CD8-positive, alpha-beta memory T cell (primary cell): Measurements from ENCODE around the gene ACTR5. TPM values are rescaled to one million over a fixed set of nuclear protein-coding genes. Genes with fewer than 3 reads are reported as not detected.
A peak's percentile ranks its signal among the peaks of the same experiment; 100 is the strongest.

Experiments used
- CTCF ChIA-PET: fragments of 350-600 bp; sonication (Branson Sonifier 250); formaldehyde crosslinking; loops from one replicate; lab custom pipeline; 2021; ENCODE audit warnings: antibody characterized with exemption; lab: Charles Lee
- POLR2A ChIA-PET: fragments of 350-600 bp; sonication (Branson Sonifier 250); formaldehyde crosslinking; loops from one replicate; lab custom pipeline; 2021; ENCODE audit warnings: antibody characterized with exemption; lab: Charles Lee
- DNase-seq, 5 donors: peaks; one replicate each; pipeline versions ENCODE4 v3.0.0 to v3.0.0-alpha.2; 2020 to 2022; ENCODE audit warnings: mixed read lengths in 1 of 5
- H3K27ac ChIP-seq: one replicate; pipeline ENCODE4 v1.7.0; 2013; ENCODE audit warnings: low read depth, mild to moderate bottlenecking, low read length, moderate library complexity
- H3K27me3 ChIP-seq: 2 replicates; pipeline ENCODE4 v1.7.0; 2013; ENCODE audit warnings: low read length, mild to moderate bottlenecking; ENCODE audit not compliant: insufficient read depth, poor library complexity, severe bottlenecking
- H3K36me3 ChIP-seq: 2 replicates; pipeline ENCODE4 v1.7.0; 2013; ENCODE audit warnings: mild to moderate bottlenecking, low read length, moderate library complexity; ENCODE audit not compliant: insufficient read depth
- H3K4me1 ChIP-seq: 2 replicates; pipeline ENCODE4 v1.7.0; 2013; ENCODE audit warnings: mild to moderate bottlenecking, low read length, moderate library complexity; ENCODE audit not compliant: insufficient read depth
- H3K4me3 ChIP-seq: 2 replicates; pipeline ENCODE4 v1.7.0; 2013; ENCODE audit warnings: mild to moderate bottlenecking, low read length
- H3K9me3 ChIP-seq: 2 replicates; pipeline ENCODE4 v1.7.0; 2013; ENCODE audit warnings: mild to moderate bottlenecking, low read length
- H3K27ac Mint-ChIP-seq, 8 donors: one replicate each; pipeline ENCODE4 v1.8.0; 2020 to 2021; ENCODE audit warnings: mixed read lengths in 8 of 8, mild to moderate bottlenecking in 6 of 8, inconsistent platforms in 3 of 8, moderate library complexity in 3 of 8
- H3K27me3 Mint-ChIP-seq, 2 donors: one replicate each; pipeline ENCODE4 v1.8.0; 2020 to 2021; ENCODE audit warnings: mixed read lengths in 2 of 2, mild to moderate bottlenecking in 1 of 2, moderate library complexity in 1 of 2
- H3K36me3 Mint-ChIP-seq, 3 donors: one replicate each; pipeline ENCODE4 v1.8.0; 2020 to 2021; ENCODE audit warnings: mixed read lengths in 3 of 3, inconsistent platforms in 1 of 3, mild to moderate bottlenecking in 1 of 3
- H3K4me1 Mint-ChIP-seq, 3 donors: one replicate each; pipeline ENCODE4 v1.8.0; 2020 to 2021; ENCODE audit warnings: mixed read lengths in 3 of 3, inconsistent platforms in 1 of 3, mild to moderate bottlenecking in 1 of 3
- H3K4me3 Mint-ChIP-seq, 7 donors: one replicate each; pipeline ENCODE4 v1.8.0; 2020 to 2021; ENCODE audit warnings: mixed read lengths in 7 of 7, mild to moderate bottlenecking in 6 of 7, moderate library complexity in 4 of 7, inconsistent platforms in 2 of 7
- H3K9me3 Mint-ChIP-seq, 5 donors: one replicate each; pipeline ENCODE4 v1.8.0; 2020 to 2022; ENCODE audit warnings: mixed read lengths in 5 of 5, mild to moderate bottlenecking in 3 of 5, moderate library complexity in 2 of 5, inconsistent platforms in 1 of 5
- polyA plus RNA-seq: library from polyadenylated mRNA; unstranded; fragments of 300-500 nt; fragmentation: Illumina TruSeq; gene quantifications from one replicate; pipeline ENCODE4 v1.2.3, GENCODE V29; 2021
- total RNA-seq, 2 experiments: library from RNA; stranded (reverse); gene quantifications; one replicate each; pipeline ENCODE4 v1.2.3, GENCODE V29; 2021

ACTR5 gene
- total RNA-seq = 10 to 100 TPM; 12.2 to 12.6 TPM
- polyA plus RNA-seq = 9.5 TPM

DNA sequence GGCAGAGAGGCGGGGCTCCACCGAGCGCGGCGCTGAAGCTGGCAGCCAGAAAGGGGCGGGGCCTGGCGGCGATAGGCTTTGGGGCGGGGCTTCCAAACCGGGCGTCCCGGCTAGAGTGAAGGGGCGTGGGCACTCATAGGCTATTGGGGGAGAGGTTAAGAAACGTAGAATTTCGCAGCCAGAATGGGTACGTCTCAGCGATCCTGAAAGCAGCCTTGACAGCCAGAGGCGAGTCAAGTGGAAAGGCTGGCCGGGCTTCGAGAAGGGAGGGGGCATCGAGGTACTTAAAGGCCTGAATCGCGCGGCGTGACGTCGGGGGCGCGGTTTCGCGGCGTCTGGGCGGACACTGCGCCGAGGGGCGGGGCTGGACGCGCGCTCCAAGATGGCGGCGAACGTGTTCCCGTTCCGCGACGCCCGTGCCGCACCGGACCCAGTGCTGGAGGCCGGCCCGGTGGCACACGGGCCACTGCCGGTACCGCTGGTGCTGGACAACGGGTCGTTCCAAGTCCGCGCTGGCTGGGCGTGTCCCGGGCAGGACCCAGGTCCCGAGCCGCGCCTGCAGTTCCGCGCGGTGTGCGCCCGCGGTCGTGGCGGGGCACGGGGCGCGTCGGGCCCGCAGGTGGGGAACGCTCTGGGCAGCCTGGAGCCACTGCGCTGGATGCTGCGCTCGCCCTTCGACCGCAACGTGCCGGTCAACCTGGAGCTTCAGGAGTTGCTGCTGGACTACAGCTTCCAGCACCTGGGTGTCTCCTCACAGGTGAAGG, at the start of gene ACTR5:
ACTR5 (plus strand) TSS at position 364 of the 764 bp plus-strand sequence; CDS start at position 383, 19 bp downstream.
- POLR2A ChIA-PET = interaction anchor here (0.7 to 1.7 kb wide), 5 partner anchors 57 to 214 kb away, joined by 3 to 6 read pairs (median 5); partner anchors contain the start of genes DHX35 and PPP1R16B
- H3K9me3 ChIP-seq = no peaks in the 10 kb centered on the region
- Mint-ChIP-seq H3K36me3 (peaks cover 0 to 34% (median 3%) of the 10 kb centered on the region in 3 donors), H3K9me3 (no peaks in the 10 kb centered on the region), H3K27ac (peak within 1 kb of the TSS; percentile 95 to 100 (median 99)), H3K4me3 (peak within 1 kb of the TSS; percentile 94 to 99 (median 96)), H3K27me3 (peaks cover 0 to 6% of the 10 kb centered on the region in 2 donors), H3K4me1 (peaks cover 18 to 35% (median 28%) of the 10 kb centered on the region in 3 donors)
- H3K36me3 ChIP-seq = peaks cover 8% of the 10 kb centered on the region
- peaks cover 19% of the 10 kb centered on the region for H3K4me1 ChIP-seq
- H3K4me3 ChIP-seq = peak within 1 kb of the TSS; percentile 81
- CTCF ChIA-PET = interaction anchor here (1.3 to 2.1 kb wide), 4 partner anchors 12 to 147 kb away, joined by 3 to 5 read pairs (median 4); no protein-coding TSS in a partner anchor
- peak within 1 kb of the TSS; percentile 84 for H3K27ac ChIP-seq
- H3K27me3 ChIP-seq = peaks cover 3% of the 10 kb centered on the region
- DNase-seq = peak; percentile 96 to 98 (median 97)

DNA sequence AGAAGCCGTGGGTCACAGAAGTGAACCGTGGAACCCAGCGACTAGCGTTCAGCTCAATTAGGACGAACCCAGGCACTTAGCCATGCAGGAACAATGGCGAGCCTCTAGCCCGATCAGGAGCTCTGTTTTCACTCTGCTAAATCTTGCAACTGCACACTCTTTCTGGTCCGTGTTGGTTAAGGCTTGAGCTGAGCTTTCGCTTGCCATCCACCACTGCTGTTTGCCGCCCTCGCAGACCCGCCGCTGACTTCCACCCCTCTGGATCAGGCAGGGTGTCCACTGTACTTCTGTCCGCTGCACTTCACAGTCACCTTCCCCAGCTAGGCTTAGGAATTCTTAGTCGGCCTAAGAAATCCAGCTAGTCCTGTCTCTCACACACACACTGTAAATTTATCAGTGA, 49.7 kb upstream of the ACTR5 start:
- Histone ChIP-seq H3K36me3 (no peaks in the 10 kb centered on the region), H3K4me3 (no peak overlapping the region), H3K27me3 (peaks cover 13% of the 10 kb centered on the region), H3K27ac (no peak overlapping the region), H3K4me1 (no peaks in the 10 kb centered on the region), H3K9me3 (no peaks in the 10 kb centered on the region)
- H3K4me3 Mint-ChIP-seq = no peak overlapping the region
- peaks cover 0 to 4% (median 0%) of the 10 kb centered on the region in 5 donors for H3K9me3 Mint-ChIP-seq
- H3K27ac Mint-ChIP-seq = no peak overlapping the region
- H3K36me3 Mint-ChIP-seq = no peaks in the 10 kb centered on the region
- no peak for DNase-seq
- H3K4me1 Mint-ChIP-seq = no peaks in the 10 kb centered on the region
- ChIA-PET CTCF (interaction anchor here (1.1 kb wide), 1 partner anchor 10 kb away, joined by 3 read pairs; no protein-coding TSS in a partner anchor), POLR2A (no interaction called here)
- peaks cover 26 to 37% of the 10 kb centered on the region in 2 donors for H3K27me3 Mint-ChIP-seq

DNA sequence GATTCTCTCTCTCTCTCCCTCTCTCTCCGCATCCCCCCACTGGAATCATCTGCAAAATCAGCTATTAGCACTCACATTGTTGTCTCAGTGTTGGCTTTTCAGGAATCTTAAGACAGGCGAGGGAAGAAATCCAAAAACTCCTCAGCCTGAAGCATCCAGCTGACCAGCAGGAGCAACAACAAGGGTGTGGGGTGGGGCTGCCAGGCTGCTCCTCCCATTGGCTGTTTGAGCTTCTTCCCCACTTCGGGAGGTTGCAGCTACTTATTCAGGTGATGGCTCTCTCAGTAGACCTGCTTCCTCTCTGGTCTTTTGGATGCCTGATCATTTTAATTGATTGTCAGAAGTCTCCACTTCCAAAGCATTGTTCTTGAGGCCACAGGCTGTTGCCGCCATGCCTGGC, 48.1 kb upstream of the ACTR5 start:
- peaks cover 13% of the 10 kb centered on the region for H3K27me3 ChIP-seq
- H3K4me3 Mint-ChIP-seq = no peak overlapping the region
- no peaks in the 10 kb centered on the region for H3K9me3 ChIP-seq
- no peaks in the 10 kb centered on the region for H3K4me1 ChIP-seq
- ChIA-PET POLR2A (no interaction called here), CTCF (no interaction called here)
- H3K4me1 Mint-ChIP-seq = no peaks in the 10 kb centered on the region
- H3K36me3 ChIP-seq = no peaks in the 10 kb centered on the region
- no peak for DNase-seq
- H3K27ac ChIP-seq = no peak overlapping the region
- no peaks in the 10 kb centered on the region for H3K36me3 Mint-ChIP-seq
- H3K4me3 ChIP-seq = no peak overlapping the region
- no peak overlapping the region for H3K27ac Mint-ChIP-seq
- H3K9me3 Mint-ChIP-seq = peaks cover 0 to 2% (median 0%) of the 10 kb centered on the region in 5 donors
- peaks cover 22 to 44% of the 10 kb centered on the region in 2 donors for H3K27me3 Mint-ChIP-seq

DNA sequence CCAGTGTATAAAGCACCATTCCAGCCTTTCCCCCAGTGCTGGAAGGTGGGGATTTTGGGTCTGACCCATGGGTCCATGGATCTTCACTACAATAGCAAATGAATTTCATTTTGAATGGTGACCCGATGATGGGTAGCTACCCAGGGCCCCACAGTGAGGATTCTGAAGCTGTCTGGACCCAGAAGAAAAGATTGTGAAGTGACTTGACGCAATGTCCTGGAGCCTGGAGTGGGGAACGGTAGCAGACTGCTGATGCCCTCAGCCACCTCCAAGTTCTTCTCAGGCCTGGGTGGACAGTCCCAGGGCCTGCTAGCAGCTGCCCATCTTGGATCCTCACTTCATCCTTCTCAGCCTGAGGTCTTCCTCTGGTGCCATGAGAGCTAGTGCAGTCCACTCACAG, 47.3 kb upstream of the ACTR5 start:
- no peak for DNase-seq
- Mint-ChIP-seq H3K27ac (no peak overlapping the region), H3K4me1 (no peaks in the 10 kb centered on the region), H3K4me3 (no peak overlapping the region), H3K9me3 (peaks cover 0 to 2% (median 0%) of the 10 kb centered on the region in 5 donors), H3K27me3 (peaks cover 22 to 44% of the 10 kb centered on the region in 2 donors), H3K36me3 (no peaks in the 10 kb centered on the region)
- no peaks in the 10 kb centered on the region for H3K9me3 ChIP-seq
- H3K4me3 ChIP-seq = no peak overlapping the region
- H3K36me3 ChIP-seq = no peaks in the 10 kb centered on the region
- H3K4me1 ChIP-seq = no peaks in the 10 kb centered on the region
- ChIA-PET CTCF (no interaction called here), POLR2A (no interaction called here)
- H3K27me3 ChIP-seq = peaks cover 13% of the 10 kb centered on the region
- no peak overlapping the region for H3K27ac ChIP-seq

DNA sequence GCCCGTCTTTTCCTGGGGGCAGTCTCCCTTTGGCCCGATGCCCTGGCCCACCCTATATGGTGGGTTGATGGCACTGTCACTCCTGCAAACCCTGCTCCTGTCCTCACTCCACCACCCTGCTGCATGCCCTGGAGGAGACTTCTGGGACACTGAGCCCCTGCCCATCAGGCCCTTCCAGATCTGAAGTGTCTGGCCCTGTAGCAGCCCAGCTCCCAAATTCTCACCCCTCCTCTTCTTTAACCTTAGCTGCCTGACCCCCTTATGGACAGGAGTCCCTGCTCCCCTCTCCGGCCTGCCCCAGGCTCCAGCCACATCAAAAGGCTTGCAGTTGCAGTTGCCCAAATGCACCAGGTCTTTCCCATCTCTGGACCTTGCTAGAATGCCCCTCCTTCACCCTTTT, 44.7 kb upstream of the ACTR5 start:
- no peaks in the 10 kb centered on the region for H3K36me3 ChIP-seq
- Mint-ChIP-seq H3K36me3 (no peaks in the 10 kb centered on the region), H3K4me3 (no peak overlapping the region), H3K9me3 (peaks cover 0 to 2% (median 0%) of the 10 kb centered on the region in 5 donors), H3K4me1 (no peaks in the 10 kb centered on the region), H3K27ac (no peak overlapping the region), H3K27me3 (peaks cover 25 to 56% of the 10 kb centered on the region in 2 donors)
- peaks cover 8% of the 10 kb centered on the region for H3K27me3 ChIP-seq
- H3K4me3 ChIP-seq = no peak overlapping the region
- POLR2A ChIA-PET = no interaction called here
- no peak overlapping the region for H3K27ac ChIP-seq
- no peak for DNase-seq
- CTCF ChIA-PET = no interaction called here
- no peaks in the 10 kb centered on the region for H3K4me1 ChIP-seq
- no peaks in the 10 kb centered on the region for H3K9me3 ChIP-seq

DNA sequence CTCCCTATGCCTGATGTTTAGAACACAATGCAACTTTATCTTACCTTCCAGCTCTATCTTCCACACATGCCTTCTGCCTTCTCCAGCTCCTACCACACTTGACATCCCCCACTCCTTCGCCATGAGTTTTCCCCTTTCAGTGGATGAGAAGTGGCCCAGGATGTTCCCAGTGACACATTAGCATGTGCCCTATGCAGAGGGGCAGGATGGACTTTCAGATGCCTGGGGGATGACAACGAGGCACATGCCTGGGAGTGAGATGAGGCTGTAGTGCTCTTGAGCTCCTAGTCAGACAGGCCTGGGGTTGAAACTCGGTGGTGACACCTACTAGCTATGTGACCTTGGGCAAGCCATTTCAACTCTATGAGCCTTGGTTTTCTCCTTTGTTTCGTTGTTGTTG, 44.1 kb upstream of the ACTR5 start:
- Mint-ChIP-seq H3K4me1 (no peaks in the 10 kb centered on the region), H3K27me3 (peaks cover 25 to 61% of the 10 kb centered on the region in 2 donors), H3K9me3 (peaks cover 0 to 2% (median 0%) of the 10 kb centered on the region in 5 donors), H3K4me3 (no peak overlapping the region), H3K36me3 (no peaks in the 10 kb centered on the region), H3K27ac (no peak overlapping the region)
- ChIA-PET CTCF (no interaction called here), POLR2A (no interaction called here)
- H3K36me3 ChIP-seq = no peaks in the 10 kb centered on the region
- H3K27ac ChIP-seq = no peak overlapping the region
- no peaks in the 10 kb centered on the region for H3K9me3 ChIP-seq
- peaks cover 8% of the 10 kb centered on the region for H3K27me3 ChIP-seq
- H3K4me1 ChIP-seq = no peaks in the 10 kb centered on the region
- no peak overlapping the region for H3K4me3 ChIP-seq
- DNase-seq = no peak

DNA sequence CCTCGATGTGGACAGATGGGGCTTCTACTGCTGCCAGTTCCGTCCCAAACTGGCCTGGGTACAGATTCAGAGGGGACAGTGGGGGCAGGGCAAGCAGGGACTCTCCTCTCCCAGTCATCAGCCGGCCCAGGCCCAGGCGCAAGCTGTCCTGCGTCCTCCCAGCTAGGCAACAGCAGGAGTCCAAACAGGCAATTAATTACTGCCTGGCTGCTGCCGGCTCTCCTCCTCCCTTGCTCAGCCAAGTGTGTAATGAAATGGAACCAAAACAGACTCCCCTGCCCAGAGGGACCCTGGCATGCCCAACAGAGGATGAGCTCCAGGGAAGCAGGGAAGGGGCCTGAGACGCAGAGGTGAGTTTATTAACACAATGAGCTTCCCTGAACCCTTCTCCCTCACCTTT, 41.8 kb upstream of the ACTR5 start:
- Histone ChIP-seq H3K27me3 (peaks cover under 1% of the 10 kb centered on the region), H3K36me3 (no peaks in the 10 kb centered on the region), H3K27ac (no peak overlapping the region), H3K4me3 (no peak overlapping the region), H3K4me1 (no peaks in the 10 kb centered on the region), H3K9me3 (no peaks in the 10 kb centered on the region)
- Mint-ChIP-seq H3K27ac (no peak overlapping the region), H3K36me3 (no peaks in the 10 kb centered on the region), H3K9me3 (peaks cover 0 to 2% (median 0%) of the 10 kb centered on the region in 5 donors), H3K27me3 (peaks cover 19 to 66% of the 10 kb centered on the region in 2 donors), H3K4me1 (no peaks in the 10 kb centered on the region), H3K4me3 (no peak overlapping the region)
- ChIA-PET POLR2A (no interaction called here), CTCF (no interaction called here)
- no peak for DNase-seq

DNA sequence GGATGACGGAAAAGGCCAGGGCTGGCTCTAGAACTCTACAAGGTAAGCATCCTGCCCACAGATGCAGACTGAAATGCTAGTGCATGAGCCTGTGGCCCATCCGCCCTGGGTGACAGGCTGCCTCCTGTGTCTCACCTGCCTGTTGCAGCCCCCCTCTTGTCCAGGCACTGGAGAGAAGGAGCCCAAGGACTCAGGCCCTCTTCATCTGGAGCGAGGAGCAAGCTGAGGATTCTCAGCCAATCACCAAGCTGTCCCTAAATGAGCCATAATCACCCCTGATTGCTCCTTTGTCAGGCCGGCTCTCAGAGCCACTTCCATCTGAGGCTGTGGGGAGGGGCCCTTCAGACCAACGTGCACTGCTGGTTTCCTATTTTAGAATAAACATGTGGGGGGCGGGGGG, 34.0 kb upstream of the ACTR5 start:
- Histone ChIP-seq H3K36me3 (no peaks in the 10 kb centered on the region), H3K4me1 (no peaks in the 10 kb centered on the region), H3K27ac (no peak overlapping the region), H3K27me3 (peaks cover 10% of the 10 kb centered on the region), H3K4me3 (no peak overlapping the region), H3K9me3 (no peaks in the 10 kb centered on the region)
- ChIA-PET CTCF (no interaction called here), POLR2A (no interaction called here)
- no peaks in the 10 kb centered on the region for H3K9me3 Mint-ChIP-seq
- H3K4me1 Mint-ChIP-seq = no peaks in the 10 kb centered on the region
- no peak for DNase-seq
- no peaks in the 10 kb centered on the region for H3K36me3 Mint-ChIP-seq
- H3K27ac Mint-ChIP-seq = no peak overlapping the region
- H3K27me3 Mint-ChIP-seq = peaks cover 38 to 62% of the 10 kb centered on the region in 2 donors
- H3K4me3 Mint-ChIP-seq = no peak overlapping the region
